Right ventricle myocardium superior (tissue), 1 donor: ENCODE measurements around the gene ERCC1. TPM values are rescaled to one million over a fixed set of nuclear protein-coding genes. Genes with fewer than 3 reads are reported as not detected.

ENCODE experiments used
- ATAC-seq: fragments of 200-7000 bp; cut with Tn5 transposase; one replicate; pipeline ENCODE4 v1.9.1; 2020; ENCODE audit warnings: mild to moderate bottlenecking; ENCODE audit not compliant: poor library complexity
- DNase-seq: peaks from one replicate; pipeline ENCODE4 v3.0.0-alpha.2; 2020
- intact Hi-C: fragments of 100-400 bp; cut with DNase I; formaldehyde crosslinking; loops from one replicate; pipeline ENCODE4 v1.11.2; 2022
- long read RNA-seq: library from polyadenylated mRNA; unstranded; transcript quantifications from one replicate; pipeline ENCODE4 v2.0.0, GENCODE V29; 2021
- total RNA-seq: library from RNA; stranded (reverse); fragmentation: NEBNext Ultra II Directional; extraction: Animal tissue kit (Norgen Biotek cat#: 25700); gene quantifications from one replicate; pipeline ENCODE4 v1.2.1, GENCODE V29; 2021
- donor health status: DM: no; HTN: yes; CAD: no; lungs with severe emphysema.

ERCC1 gene
- total RNA-seq = 163 TPM
- long read RNA-seq, transcript ERCC1-203 (9 exons, 949 nt) = minor isoform, 7 of 175 reads
- long read RNA-seq, transcript ERCC1-202 (10 exons, 3,828 nt) = major isoform, 36 of 175 reads
- long read RNA-seq, transcript ERCC1-208 (10 exons, 1,453 nt) = minor isoform, 20 of 175 reads
- long read RNA-seq, transcript ERCC1-201 (8 exons, 1,278 nt) = minor isoform, 13 of 175 reads
- long read RNA-seq, partial matches to known transcripts = 84 of 175 reads
- long read RNA-seq, other reads (novel, unspliced or antisense) = 14 of 175 reads

- DNase-seq (peak; percentile 97), ATAC-seq (peak; percentile 88)
- intact Hi-C loops = no loop called here
These were observed at the start of gene ERCC1 for GRCh38 chr19:45423589-45424190. ERCC1 (minus strand) TSS chr19:45423917; CDS start chr19:45423374, 543 bp downstream.

GRCh38 chr19:45473367-45473681 is 49.6 kb upstream of the ERCC1 start:
- intact Hi-C loops = no loop called here
- no peak for DNase-seq
- ATAC-seq = no peak

- ATAC-seq (no peak), DNase-seq (no peak)
- intact Hi-C loops = no loop called here
These were observed 49.0 kb upstream of the ERCC1 start for GRCh38 chr19:45472563-45473366.

GRCh38 chr19:45471931-45472562 is 48.3 kb upstream of the ERCC1 start:
- ATAC-seq = no peak
- intact Hi-C loops = no loop called here
- no peak for DNase-seq

GRCh38 chr19:45471111-45471930 is 47.6 kb upstream of the ERCC1 start:
- DNase-seq (no peak), ATAC-seq (no peak)
- intact Hi-C loops = no loop called here

GRCh38 chr19:45470762-45471081 is 47.0 kb upstream of the ERCC1 start:
- no peak for ATAC-seq
- DNase-seq = no peak
- intact Hi-C loops = no loop called here

- intact Hi-C loops = no loop called here
- DNase-seq = no peak
- no peak for ATAC-seq
These were observed 46.4 kb upstream of the ERCC1 start for GRCh38 chr19:45469945-45470761.

- intact Hi-C loops = no loop called here
- ATAC-seq = peak; percentile 91
These were observed 45.6 kb upstream of the ERCC1 start for GRCh38 chr19:45469132-45469944.

GRCh38 chr19:45468803-45469131 is 45.0 kb upstream of the ERCC1 start:
- ATAC-seq = peak; percentile 9
- intact Hi-C loops = no loop called here
- DNase-seq = no peak

More at GRCh38 chr19:45469132-45469944, 45.6 kb upstream of the ERCC1 start:
- DNase-seq = peak; percentile 96

- intact Hi-C loops = no loop called here
- ATAC-seq (no peak), DNase-seq (peak; percentile 49)
These were observed 44.5 kb upstream of the ERCC1 start for GRCh38 chr19:45468159-45468651.

GRCh38 chr19:45467456-45468158 is 43.9 kb upstream of the ERCC1 start, which contains the start of gene FOSB:
FOSB (plus strand) TSS chr19:45467996; CDS start chr19:45468587, 591 bp downstream.
- peak; percentile 73 for ATAC-seq
- intact Hi-C loops = no loop called here
- DNase-seq = peak; percentile 97

GRCh38 chr19:45467115-45467455 is 43.4 kb upstream of the ERCC1 start:
- ATAC-seq (no peak), DNase-seq (no peak)
- intact Hi-C loops = no loop called here

- DNase-seq = no peak
- ATAC-seq = no peak
- intact Hi-C loops = no loop called here
These were observed 41.2 kb upstream of the ERCC1 start for GRCh38 chr19:45464852-45465441.

- ATAC-seq = no peak
- no peak for DNase-seq
- intact Hi-C loops = no loop called here
These were observed 40.6 kb upstream of the ERCC1 start for GRCh38 chr19:45464274-45464673.

- no peak for DNase-seq
- no peak for ATAC-seq
- intact Hi-C loops = no loop called here
These were observed 39.5 kb upstream of the ERCC1 start for GRCh38 chr19:45463241-45463640.

- ATAC-seq = no peak
- intact Hi-C loops = no loop called here
- DNase-seq = no peak
These were observed 38.5 kb upstream of the ERCC1 start for GRCh38 chr19:45462174-45462573.
